Endodermal cell (in vitro differentiated cells): Measurements from ENCODE around the gene DNAAF9. TPM values are rescaled to one million over a fixed set of nuclear protein-coding genes. Genes with fewer than 3 reads are reported as not detected.

Experiments used
- DNase-seq: peaks from one replicate; pipeline ENCODE4 v3.0.0-alpha.2; 2017
- H3K27ac ChIP-seq: 2 replicates; pipeline ENCODE4 v1.5.1; 2013; ENCODE audit warnings: mild to moderate bottlenecking, low read depth, low read length, moderate library complexity
- H3K27me3 ChIP-seq: 2 replicates; pipeline ENCODE4 v1.6.1; 2013; ENCODE audit warnings: mild to moderate bottlenecking, low read length, moderate library complexity; ENCODE audit not compliant: insufficient read depth, control insufficient read depth, poor library complexity, severe bottlenecking
- H3K36me3 ChIP-seq: 2 replicates; pipeline ENCODE4 v1.7.0; 2013; ENCODE audit warnings: mild to moderate bottlenecking, low read length, moderate library complexity; ENCODE audit not compliant: control insufficient read depth, insufficient read depth
- H3K4me1 ChIP-seq: one replicate; pipeline ENCODE4 v1.7.0; 2013; ENCODE audit warnings: low read length; ENCODE audit not compliant: control insufficient read depth, insufficient read depth
- H3K4me3 ChIP-seq: 2 replicates; pipeline ENCODE4 v1.5.1; 2013; ENCODE audit warnings: mild to moderate bottlenecking, low read length, moderate library complexity
- H3K9ac ChIP-seq: 2 replicates; pipeline ENCODE4 v1.6.1; 2013; ENCODE audit warnings: mild to moderate bottlenecking, low read length, moderate library complexity; ENCODE audit not compliant: poor library complexity, severe bottlenecking; ENCODE audit errors: extremely low read depth
- H3K9me3 ChIP-seq: 2 replicates; pipeline ENCODE4 v1.6.1; 2013; ENCODE audit warnings: mild to moderate bottlenecking, low read length, moderate library complexity; ENCODE audit not compliant: control insufficient read depth
- H3K27ac Mint-ChIP-seq: 2 replicates; pipeline ENCODE4 v1.8.0; 2020; ENCODE audit warnings: mixed read lengths
- H3K27me3 Mint-ChIP-seq: 2 replicates; pipeline ENCODE4 v1.8.0; 2021; ENCODE audit warnings: mild to moderate bottlenecking, mixed read lengths; ENCODE audit not compliant: insufficient read depth
- H3K36me3 Mint-ChIP-seq: 2 replicates; pipeline ENCODE4 v1.8.0; 2020; ENCODE audit warnings: low read depth, mixed read lengths
- H3K4me1 Mint-ChIP-seq: 2 replicates; pipeline ENCODE4 v1.8.0; 2020; ENCODE audit warnings: mixed read lengths
- H3K4me3 Mint-ChIP-seq: 2 replicates; pipeline ENCODE4 v1.8.0; 2020; ENCODE audit warnings: mild to moderate bottlenecking, moderate library complexity, mixed read lengths
- H3K9me3 Mint-ChIP-seq: 2 replicates; pipeline ENCODE4 v1.8.0; 2020; ENCODE audit warnings: mild to moderate bottlenecking, mixed read lengths
- CTCF ChIP-seq: fragments of 200-600 bp; sonication (generic); conservative IDR thresholded peaks from 2 replicates; pipeline ENCODE4 v1.5.0; 2021; ENCODE audit warnings: antibody characterized with exemption, mild to moderate bottlenecking
- WGBS, 2 experiments: methylation state at CpG; one replicate each; pipeline versions ENCODE4 v1.1.5 to v1.1.7; 2013; ENCODE audit warnings: missing lambda C conversion rate in 2 of 2, mixed read lengths in 1 of 2; ENCODE audit not compliant: insufficient coverage in 1 of 2, insufficient read length in 1 of 2; 5-methylcytosine and 5-hydroxymethylcytosine counted together
- total RNA-seq, 2 donors: library from RNA; stranded (reverse); fragmentation: NEBNext Ultra II Directional in 1 of 2; extraction: Animal tissue kit (Norgen Biotek cat#: 25700) in 1 of 2; gene quantifications; 2 replicates in 1 of 2; 3 replicates in 1 of 2; pipeline ENCODE4 v1.2.1, GENCODE V29; 2021

The DNAAF9 gene
- total RNA-seq, 2 donors from 2014 or later, result 9.6 to 12.1 TPM

DNA sequence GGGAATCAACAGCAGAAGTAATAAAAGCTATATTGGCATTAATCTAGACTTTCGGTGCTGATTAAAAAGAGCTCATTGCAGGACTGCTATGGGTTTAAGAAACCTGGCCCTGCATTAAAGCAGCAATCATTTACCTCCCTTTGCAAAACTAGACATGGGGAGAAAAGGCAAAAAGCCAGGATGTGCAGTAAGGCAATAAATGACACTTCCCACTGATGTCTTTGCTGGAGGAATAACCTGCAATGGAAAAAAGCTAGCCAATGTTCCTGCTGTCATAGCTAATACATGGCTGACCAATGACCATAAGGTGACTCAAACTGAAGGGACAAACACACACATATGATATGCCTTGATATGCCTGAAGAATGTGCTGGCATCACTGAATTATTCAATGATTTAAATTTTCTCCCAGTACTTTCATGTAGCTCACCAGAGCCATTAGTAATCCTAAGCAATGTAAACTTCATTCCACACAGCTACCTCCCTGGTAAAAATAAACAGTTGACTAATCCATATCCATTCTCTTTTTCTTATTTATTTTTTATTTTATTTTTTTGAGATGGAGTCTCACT lies 8.7 kb downstream of the DNAAF9 start:
- WGBS, 2 experiments, result 80 to 96% methylated on average over 1 of the region's 1 CpG
- H3K9ac ChIP-seq, result no peak overlapping the region
- Mint-ChIP-seq H3K9me3 (peaks cover 13% of the 10 kb centered on the region), H3K4me3 (no peak overlapping the region), H3K36me3 (peaks cover 9% of the 10 kb centered on the region), H3K4me1 (no peaks in the 10 kb centered on the region), H3K27me3 (no peaks in the 10 kb centered on the region), H3K27ac (no peak overlapping the region)
- TF ChIP-seq CTCF, result no peak
- peaks cover 6% of the 10 kb centered on the region for H3K9me3 ChIP-seq
- H3K27ac ChIP-seq, result no peak overlapping the region
- H3K4me3 ChIP-seq, result no peak overlapping the region
- H3K27me3 ChIP-seq, result no peaks in the 10 kb centered on the region
- H3K4me1 ChIP-seq, result no peaks in the 10 kb centered on the region
- no peak for DNase-seq
- no peaks in the 10 kb centered on the region for H3K36me3 ChIP-seq

GRCh38 chr20:3396492-3396891 lies 11.0 kb downstream of the DNAAF9 start:
- H3K4me1 Mint-ChIP-seq, result no peaks in the 10 kb centered on the region
- Histone ChIP-seq H3K4me3 (no peak overlapping the region), H3K4me1 (no peaks in the 10 kb centered on the region), H3K27me3 (no peaks in the 10 kb centered on the region), H3K27ac (no peak overlapping the region), H3K36me3 (no peaks in the 10 kb centered on the region), H3K9ac (no peak overlapping the region), H3K9me3 (peaks cover 6% of the 10 kb centered on the region)
- no peaks in the 10 kb centered on the region for H3K27me3 Mint-ChIP-seq
- no peak overlapping the region for H3K27ac Mint-ChIP-seq
- peaks cover 9% of the 10 kb centered on the region for H3K36me3 Mint-ChIP-seq
- TF ChIP-seq CTCF, result no peak
- DNase-seq, result no peak
- no peak overlapping the region for H3K4me3 Mint-ChIP-seq
- WGBS, 2 experiments, result 96 to 100% methylated on average over 2 of the region's 2 CpGs
- peaks cover 13% of the 10 kb centered on the region for H3K9me3 Mint-ChIP-seq

DNA sequence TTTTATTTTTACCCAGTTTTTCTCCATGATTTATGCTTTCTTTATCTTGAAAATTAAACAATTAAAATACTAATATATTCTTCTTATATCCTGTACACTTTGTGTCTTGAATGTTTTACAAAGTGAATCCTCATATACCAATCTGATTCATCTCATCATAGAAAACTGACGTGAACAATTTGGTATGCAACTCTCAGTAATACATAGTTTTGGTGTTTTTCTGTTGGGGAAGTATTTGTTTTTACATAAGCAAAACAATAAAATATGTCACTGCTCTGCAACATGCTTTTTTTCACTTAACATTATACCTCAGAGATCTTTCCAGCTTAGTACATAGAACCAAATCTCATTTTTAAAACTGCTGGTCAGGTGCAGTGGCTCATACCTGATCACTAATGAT lies 14.7 kb downstream of the DNAAF9 start:
- Histone ChIP-seq H3K36me3 (no peaks in the 10 kb centered on the region), H3K9ac (no peak overlapping the region), H3K27me3 (no peaks in the 10 kb centered on the region), H3K4me1 (no peaks in the 10 kb centered on the region), H3K9me3 (peaks cover 6% of the 10 kb centered on the region), H3K27ac (no peak overlapping the region), H3K4me3 (no peak overlapping the region)
- WGBS, 2 experiments, result 100% methylated on average over 1 of the region's 1 CpG; no CpG with 5 or more reads in 1 of the 2 experiments
- peaks cover 14% of the 10 kb centered on the region for H3K36me3 Mint-ChIP-seq
- no peak overlapping the region for H3K4me3 Mint-ChIP-seq
- TF ChIP-seq CTCF, result no peak
- no peaks in the 10 kb centered on the region for H3K27me3 Mint-ChIP-seq
- DNase-seq, result no peak
- no peaks in the 10 kb centered on the region for H3K4me1 Mint-ChIP-seq
- peaks cover 14% of the 10 kb centered on the region for H3K9me3 Mint-ChIP-seq
- no peak overlapping the region for H3K27ac Mint-ChIP-seq
